HG03521 (cell line): Measurements from ENCODE around the gene HNRNPDL.
A peak's percentile ranks its signal among the peaks of the same experiment; 100 is the strongest.
"Not testable (repeated sequence)": the region's sequence is repeated elsewhere in the genome, so short reads cannot be mapped to it uniquely, and the experiment has no call there.

Experiments used
- ATAC-seq: cut with Tn5 transposase; IDR thresholded peaks from one replicate; pipeline ENCODE4 v1.9.1; 2021; ENCODE audit warnings: mild to moderate bottlenecking, moderate library complexity; ENCODE audit not compliant: unreplicated experiment

Gene HNRNPDL

GRCh38 chr4:82390061-82390460 is 40.2 kb downstream of the HNRNPDL start:
- not testable (repeated sequence) for ATAC-seq

- ATAC-seq = no peak
Measured at GRCh38 chr4:82388405-82388804, 41.9 kb downstream of the HNRNPDL start.

GRCh38 chr4:82386312-82386711 is 44.0 kb downstream of the HNRNPDL start:
- not testable (repeated sequence) for ATAC-seq

GRCh38 chr4:82382751-82383150 is 47.5 kb downstream of the HNRNPDL start:
- ATAC-seq = no peak

GRCh38 chr4:82381661-82382296 is 48.5 kb downstream of the HNRNPDL start:
- no peak for ATAC-seq

GRCh38 chr4:82381235-82381634 is 49.0 kb downstream of the HNRNPDL start:
- no peak for ATAC-seq

GRCh38 chr4:82380831-82381230 is 49.4 kb downstream of the HNRNPDL start:
- no peak for ATAC-seq

- no peak for ATAC-seq
Measured at GRCh38 chr4:82380344-82380743, 49.9 kb downstream of the HNRNPDL start.

GRCh38 chr4:82376109-82376508 is 54.2 kb downstream of the HNRNPDL start:
- no peak for ATAC-seq

- ATAC-seq = peak; percentile 92
Measured at GRCh38 chr4:82373816-82374625, 56.2 kb downstream of the HNRNPDL start, which contains the start of gene HNRNPD. TSS of gene HNRNPD (minus strand) at chr4:82373991. CDS start at chr4:82373678, 313 bp downstream.

GRCh38 chr4:82373486-82373815 is 56.8 kb downstream of the HNRNPDL start:
- peak; percentile 18 for ATAC-seq
